CD14-positive monocyte (primary cell): ENCODE measurements around the gene DAPK2. TPM values are rescaled to one million over a fixed set of nuclear protein-coding genes. Genes with fewer than 3 reads are reported as not detected.

ENCODE experiments used
- DNase-seq, 3 donors: peaks; one replicate each; pipeline ENCODE4 v3.0.0-alpha.2; 2011 to 2022
- H2AFZ ChIP-seq: 2 replicates; pipeline ENCODE4 v1.6.0; 2012; ENCODE audit warnings: mild to moderate bottlenecking, low read depth, low read length, inconsistent platforms; ENCODE audit not compliant: insufficient read depth, poor library complexity, severe bottlenecking
- H3K27ac ChIP-seq, 2 donors: 1 replicate in 1 of 2; 2 replicates in 1 of 2; pipeline ENCODE4 v1.5.1; 2012 to 2013; ENCODE audit warnings: low read length in 2 of 2, control low read depth in 1 of 2, inconsistent platforms in 1 of 2, low read depth in 1 of 2, mild to moderate bottlenecking in 1 of 2
- H3K27me3 ChIP-seq, 2 donors: one replicate each; pipeline versions ENCODE4 v1.6.0 to v1.6.1; 2011 to 2013; ENCODE audit warnings: low read length in 2 of 2; ENCODE audit not compliant: control insufficient read depth in 2 of 2, insufficient read depth in 2 of 2
- H3K36me3 ChIP-seq, 2 donors: replicated peaks in 1 of 2; 1 replicate in 1 of 2; 2 replicates in 1 of 2; pipeline versions ENCODE4 v1.5.1 to v1.6.1; 2012 to 2013; ENCODE audit warnings: low read length in 2 of 2, control low read depth in 1 of 2, inconsistent platforms in 1 of 2, mild to moderate bottlenecking in 1 of 2; ENCODE audit not compliant: insufficient read depth in 2 of 2, control insufficient read depth in 1 of 2
- H3K4me1 ChIP-seq, 2 donors: 1 replicate in 1 of 2; 2 replicates in 1 of 2; pipeline versions ENCODE4 v1.5.1 to v1.6.1; 2012 to 2013; ENCODE audit warnings: low read length in 2 of 2, control low read depth in 1 of 2, inconsistent platforms in 1 of 2, mild to moderate bottlenecking in 1 of 2, moderate library complexity in 1 of 2; ENCODE audit not compliant: insufficient read depth in 2 of 2, control insufficient read depth in 1 of 2
- H3K4me2 ChIP-seq: replicated peaks from 2 replicates; pipeline ENCODE3; 2012; ENCODE audit warnings: low read length, moderate library complexity, mild to moderate bottlenecking; ENCODE audit not compliant: poor library complexity, severe bottlenecking; ENCODE audit errors: extremely low read depth
- H3K4me3 ChIP-seq, 3 experiments: fragments of 200-600 bp in 1 of 3; sonication (generic) in 1 of 3; replicated peaks in 1 of 3; 1 replicate in 2 of 3; 2 replicates in 1 of 3; pipeline ENCODE4 v1.5.1; 2011 to 2013; ENCODE audit warnings: low read length in 3 of 3, mild to moderate bottlenecking in 3 of 3, control low read depth in 2 of 3, low read depth in 2 of 3, inconsistent platforms in 1 of 3, moderate library complexity in 1 of 3
- H3K79me2 ChIP-seq: 2 replicates; pipeline ENCODE4 v1.6.0; 2012; ENCODE audit warnings: mild to moderate bottlenecking, control low read depth, inconsistent platforms, low read length, moderate library complexity; ENCODE audit not compliant: insufficient read depth
- H3K9ac ChIP-seq: 2 replicates; pipeline ENCODE4 v1.6.0; 2017; ENCODE audit warnings: low read length, mild to moderate bottlenecking; ENCODE audit not compliant: insufficient read depth, poor library complexity, severe bottlenecking
- H3K9me3 ChIP-seq, 2 donors: replicated peaks in 1 of 2; 1 replicate in 1 of 2; 2 replicates in 1 of 2; pipeline versions ENCODE4 v1.5.1 to v1.6.1; 2012 to 2013; ENCODE audit warnings: low read length in 2 of 2, control low read depth in 1 of 2; ENCODE audit not compliant: control insufficient read depth in 1 of 2, insufficient read depth in 1 of 2
- H4K20me1 ChIP-seq: 2 replicates; pipeline ENCODE4 v1.6.0; 2012; ENCODE audit warnings: mild to moderate bottlenecking, low read length, control low read depth, moderate library complexity; ENCODE audit not compliant: insufficient read depth
- H3K27ac Mint-ChIP-seq, 7 donors: one replicate each; pipeline ENCODE4 v1.8.0; 2020; ENCODE audit warnings: mild to moderate bottlenecking in 7 of 7, mixed read lengths in 7 of 7, moderate library complexity in 6 of 7, inconsistent platforms in 2 of 7
- H3K27me3 Mint-ChIP-seq, 3 donors: one replicate each; pipeline ENCODE4 v1.8.0; 2021 to 2022; ENCODE audit warnings: low read depth in 3 of 3, mild to moderate bottlenecking in 3 of 3, mixed read lengths in 3 of 3, moderate library complexity in 3 of 3, inconsistent platforms in 1 of 3
- H3K36me3 Mint-ChIP-seq, 2 donors: one replicate each; pipeline ENCODE4 v1.8.0; 2020; ENCODE audit warnings: mixed read lengths in 2 of 2, inconsistent platforms in 1 of 2, mild to moderate bottlenecking in 1 of 2
- H3K4me1 Mint-ChIP-seq: one replicate; pipeline ENCODE4 v1.8.0; 2020; ENCODE audit warnings: mild to moderate bottlenecking, mixed read lengths
- H3K4me3 Mint-ChIP-seq, 2 donors: one replicate each; pipeline ENCODE4 v1.8.0; 2020; ENCODE audit warnings: mild to moderate bottlenecking in 2 of 2, mixed read lengths in 2 of 2, moderate library complexity in 1 of 2
- H3K9me3 Mint-ChIP-seq, 7 donors: one replicate each; pipeline ENCODE4 v1.8.0; 2020 to 2022; ENCODE audit warnings: mixed read lengths in 7 of 7, mild to moderate bottlenecking in 6 of 7, moderate library complexity in 6 of 7, inconsistent platforms in 2 of 7
- WGBS: methylation state at CpG from one replicate; pipeline ENCODE4 v1.1.5; 2013; ENCODE audit warnings: missing lambda C conversion rate; ENCODE audit not compliant: insufficient coverage; 5-methylcytosine and 5-hydroxymethylcytosine counted together
- intact Hi-C, 2 donors: fragments of 100-400 bp; cut with micrococcal nuclease; formaldehyde crosslinking; loops; one replicate each; pipeline versions ENCODE4 v1.15.0 to v1.15.1; 2023
- polyA plus RNA-seq, 3 donors: library from polyadenylated mRNA; depleted of rRNA in 1 of 3; unstranded in 2 of 3; stranded (reverse) in 1 of 3; fragments of 300-500 nt in 2 of 3; fragments of >200 nt in 1 of 3; fragmentation: Illumina TruSeq in 2 of 3; gene quantifications; 1 replicate in 2 of 3; 2 replicates in 1 of 3; pipeline ENCODE4 v1.2.3, GENCODE V29; 2012 to 2021
- TF ChIP-seq, protein P1 (sequence below): fragments of 200-600 bp; IDR thresholded peaks from one replicate; pipeline ENCODE4 v1.8.0; 2022; ENCODE audit warnings: antibody characterized with exemption, mild to moderate bottlenecking

The DAPK2 gene
- polyA plus RNA-seq, 3 donors, result 0.59 to 4.1 (median 2.1) TPM

DNA sequence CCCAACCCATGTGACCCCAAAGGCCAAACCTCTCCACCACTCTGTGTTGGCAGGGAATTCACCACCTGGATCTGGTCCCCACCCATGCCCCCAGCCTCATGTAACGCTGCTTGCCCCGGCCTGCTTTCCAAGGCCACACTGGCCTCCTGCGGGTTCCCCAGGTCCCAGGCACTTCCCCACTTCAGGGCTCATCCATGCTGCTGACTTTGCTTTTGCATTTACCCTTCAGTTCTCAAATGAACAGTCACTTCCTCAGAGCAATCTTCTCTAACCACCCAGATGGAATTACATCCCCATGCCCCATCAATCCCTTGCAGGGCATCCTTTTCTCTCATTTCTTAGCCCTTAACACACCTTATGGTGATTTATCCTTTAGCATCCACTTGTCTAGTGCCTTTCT is 9.2 kb downstream of the DAPK2 start:
- Histone ChIP-seq H3K27ac (no peak overlapping the region), H3K4me1 (peaks cover 19 to 27% of the 10 kb centered on the region in 2 donors), H3K27me3 (peaks cover 0 to 5% of the 10 kb centered on the region in 2 donors), H3K9me3 (no peaks in the 10 kb centered on the region), H3K4me2 (no peak overlapping the region), H2AFZ (no peak overlapping the region), H3K9ac (no peak overlapping the region), H3K4me3 (no peak overlapping the region), H3K36me3 (no peaks in the 10 kb centered on the region), H3K79me2 (no peaks in the 10 kb centered on the region), H4K20me1 (no peaks in the 10 kb centered on the region)
- DNase-seq, result no peak
- intact Hi-C loops, result no loop called here
- Mint-ChIP-seq H3K4me1 (peaks cover 43% of the 10 kb centered on the region), H3K36me3 (peaks cover 0 to 4% of the 10 kb centered on the region in 2 donors), H3K9me3 (peaks cover 0 to 3% (median 0%) of the 10 kb centered on the region in 7 donors), H3K4me3 (no peak overlapping the region), H3K27ac (peak overlapping the region in 1 of 7 donors; percentile 12), H3K27me3 (peaks cover 4 to 14% (median 6%) of the 10 kb centered on the region in 3 donors)
- WGBS, result 90% methylated on average over 3 of the region's 3 CpGs
- TF ChIP-seq, protein P1, sequence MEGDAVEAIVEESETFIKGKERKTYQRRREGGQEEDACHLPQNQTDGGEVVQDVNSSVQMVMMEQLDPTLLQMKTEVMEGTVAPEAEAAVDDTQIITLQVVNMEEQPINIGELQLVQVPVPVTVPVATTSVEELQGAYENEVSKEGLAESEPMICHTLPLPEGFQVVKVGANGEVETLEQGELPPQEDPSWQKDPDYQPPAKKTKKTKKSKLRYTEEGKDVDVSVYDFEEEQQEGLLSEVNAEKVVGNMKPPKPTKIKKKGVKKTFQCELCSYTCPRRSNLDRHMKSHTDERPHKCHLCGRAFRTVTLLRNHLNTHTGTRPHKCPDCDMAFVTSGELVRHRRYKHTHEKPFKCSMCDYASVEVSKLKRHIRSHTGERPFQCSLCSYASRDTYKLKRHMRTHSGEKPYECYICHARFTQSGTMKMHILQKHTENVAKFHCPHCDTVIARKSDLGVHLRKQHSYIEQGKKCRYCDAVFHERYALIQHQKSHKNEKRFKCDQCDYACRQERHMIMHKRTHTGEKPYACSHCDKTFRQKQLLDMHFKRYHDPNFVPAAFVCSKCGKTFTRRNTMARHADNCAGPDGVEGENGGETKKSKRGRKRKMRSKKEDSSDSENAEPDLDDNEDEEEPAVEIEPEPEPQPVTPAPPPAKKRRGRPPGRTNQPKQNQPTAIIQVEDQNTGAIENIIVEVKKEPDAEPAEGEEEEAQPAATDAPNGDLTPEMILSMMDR, result no peak

DNA sequence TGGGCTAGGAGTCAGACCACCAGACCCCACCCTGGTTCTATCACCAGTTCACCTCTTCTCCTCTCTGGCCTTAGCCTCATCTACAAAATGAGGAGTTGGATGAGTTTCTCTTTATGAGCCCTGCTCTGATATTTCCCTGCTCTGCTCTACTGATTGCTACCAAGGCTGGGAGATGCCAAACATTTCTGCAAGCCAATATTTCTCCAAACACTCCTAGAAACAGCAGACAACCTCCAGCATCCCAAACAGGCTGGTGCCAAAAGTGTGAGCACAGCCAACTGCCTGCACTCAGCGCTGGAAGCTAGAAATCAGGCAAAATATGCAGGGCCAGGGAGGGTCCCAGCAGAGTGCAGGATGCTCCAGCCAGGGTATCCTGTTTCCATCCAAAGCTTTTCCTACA is 10.8 kb downstream of the DAPK2 start:
- TF ChIP-seq, protein P1, result no peak
- Histone ChIP-seq H3K79me2 (no peaks in the 10 kb centered on the region), H2AFZ (no peak overlapping the region), H3K9ac (no peak overlapping the region), H3K27ac (no peak overlapping the region), H4K20me1 (no peaks in the 10 kb centered on the region), H3K36me3 (no peaks in the 10 kb centered on the region), H3K4me1 (peaks cover 19 to 27% of the 10 kb centered on the region in 2 donors), H3K4me3 (no peak overlapping the region), H3K4me2 (no peak overlapping the region), H3K9me3 (no peaks in the 10 kb centered on the region), H3K27me3 (no peaks in the 10 kb centered on the region)
- no peak overlapping the region for H3K4me3 Mint-ChIP-seq
- H3K27ac Mint-ChIP-seq, result peak overlapping the region in 1 of 7 donors; percentile 43
- DNase-seq, result no peak
- peaks cover 43% of the 10 kb centered on the region for H3K4me1 Mint-ChIP-seq
- H3K27me3 Mint-ChIP-seq, result peaks cover 2 to 7% (median 6%) of the 10 kb centered on the region in 3 donors
- WGBS, result 100% methylated on average over 1 of the region's 1 CpG
- intact Hi-C loops, result no loop called here
- H3K9me3 Mint-ChIP-seq, result peaks cover 0 to 3% (median 0%) of the 10 kb centered on the region in 7 donors
- H3K36me3 Mint-ChIP-seq, result peaks cover 0 to 6% of the 10 kb centered on the region in 2 donors
